HCT116 (cell line): Measurements from ENCODE around the gene APOM. TPM values are rescaled to one million over a fixed set of nuclear protein-coding genes. Genes with fewer than 3 reads are reported as not detected.
A peak's percentile ranks its signal among the peaks of the same experiment; 100 is the strongest.

Experiments used
- ATAC-seq: fragments of 200-7000 bp; cut with Tn5 transposase; 2 replicates; pipeline ENCODE4 v1.9.1; 2020; ENCODE audit warnings: mild to moderate bottlenecking, moderate library complexity
- BruUV-seq: library from RNA; stranded (reverse); fragments of 400-500 nt; replicated peaks from 2 replicates; lab custom pipeline; 2021; lab: Mats Ljungman, UMichigan
- CTCF ChIA-PET: fragments of 300-600 bp; sonication (Branson Sonifier 250); formaldehyde crosslinking; loops from one replicate; lab custom pipeline; 2021; ENCODE audit warnings: antibody characterized with exemption; lab: Charles Lee
- POLR2A ChIA-PET: fragments of 300-600, 350-600 bp; sonication (Branson Sonifier 250); formaldehyde crosslinking; loops from one replicate; lab custom pipeline; 2021; ENCODE audit warnings: antibody characterized with exemption; lab: Charles Lee
- RAD21 ChIA-PET, 2 experiments: fragments of 300-600 bp; sonication (Branson Sonifier 250); formaldehyde crosslinking; loops; one replicate each; lab custom pipeline; 2023; ENCODE audit warnings: low total read pairs in 2 of 2; ENCODE audit not compliant: uncharacterized antibody in 2 of 2, unreplicated experiment in 2 of 2, low non-redundant PET in 1 of 2; lab: Charles Lee
- DNase-seq: peaks from one replicate; pipeline ENCODE4 v3.0.0-alpha.2; 2010; ENCODE audit warnings: low read depth, low spot score
- H2AFZ ChIP-seq: fragments of 200-600 bp; shearing (Covaris generic), sonication (generic); 2 replicates; pipeline ENCODE4 v1.6.1; 2017; ENCODE audit warnings: low read depth, mixed run types, mixed read lengths, antibody characterized with exemption, low read length; ENCODE audit not compliant: poor library complexity, severe bottlenecking
- H3K27ac ChIP-seq: 2 replicates; pipeline ENCODE4 v1.5.1; 2012; ENCODE audit warnings: low read depth, low read length
- H3K27me3 ChIP-seq: fragments of 200-600 bp; sonication (generic); 2 replicates; pipeline ENCODE4 v1.6.1; 2016; ENCODE audit warnings: mixed run types, low read length, mixed read lengths; ENCODE audit not compliant: insufficient read depth
- H3K36me3 ChIP-seq, 2 experiments: fragments of 200-500 bp in 1 of 2; fragments of 200-600 bp in 1 of 2; sonication (Bioruptor generic) in 1 of 2; sonication (generic) in 1 of 2; 2 replicates each; pipeline versions ENCODE4 v1.5.1 to v1.6.1; 2014 to 2016; ENCODE audit warnings: low read length in 2 of 2, inconsistent platforms in 1 of 2, mixed read lengths in 1 of 2, mixed run types in 1 of 2; ENCODE audit not compliant: insufficient read depth in 2 of 2, control insufficient read depth in 1 of 2
- H3K4me1 ChIP-seq, 2 experiments: fragments of 200-600 bp in 1 of 2; sonication (generic) in 1 of 2; 2 replicates each; pipeline versions ENCODE4 v1.5.1 to v1.6.1; 2012 to 2017; ENCODE audit warnings: low read length in 2 of 2, inconsistent platforms in 1 of 2, mild to moderate bottlenecking in 1 of 2, mixed read lengths in 1 of 2, mixed run types in 1 of 2, moderate library complexity in 1 of 2; ENCODE audit not compliant: insufficient read depth in 2 of 2, control insufficient read depth in 1 of 2
- H3K4me2 ChIP-seq: fragments of 200-600 bp; sonication (generic); 2 replicates; pipeline ENCODE4 v1.6.1; 2017; ENCODE audit warnings: mixed run types, low read length, mixed read lengths
- H3K4me3 ChIP-seq, 2 experiments: fragments of 200-600 bp in 1 of 2; sonication (generic) in 1 of 2; replicated peaks in 1 of 2; 2 replicates each; pipeline ENCODE4 v1.5.1; 2011 to 2016; ENCODE audit warnings: low read length in 2 of 2, control low read depth in 1 of 2, low read depth in 1 of 2, mild to moderate bottlenecking in 1 of 2, mixed read lengths in 1 of 2, mixed run types in 1 of 2
- H3K79me2 ChIP-seq: fragments of 200-600 bp; sonication (generic); 2 replicates; pipeline ENCODE4 v1.6.1; 2017; ENCODE audit warnings: mild to moderate bottlenecking, mixed run types, low read length, moderate library complexity, mixed read lengths; ENCODE audit not compliant: insufficient read depth
- H3K9ac ChIP-seq: fragments of 200-600 bp; sonication (generic); 2 replicates; pipeline ENCODE4 v1.6.1; 2016; ENCODE audit warnings: low read length, mixed read lengths
- H3K9me2 ChIP-seq: fragments of 200-600 bp; sonication (generic), shearing (Covaris generic); 2 replicates; pipeline ENCODE4 v1.6.1; 2017; ENCODE audit warnings: mixed run types, mild to moderate bottlenecking, moderate library complexity; ENCODE audit not compliant: insufficient read depth
- H3K9me3 ChIP-seq, 2 experiments: fragments of 200-500 bp in 1 of 2; fragments of 200-600 bp in 1 of 2; sonication (Bioruptor generic) in 1 of 2; sonication (generic) in 1 of 2; 2 replicates each; pipeline ENCODE4 v1.6.1; 2014 to 2017; ENCODE audit warnings: low read length in 2 of 2, mixed read lengths in 2 of 2, inconsistent platforms in 1 of 2, low read depth in 1 of 2, mild to moderate bottlenecking in 1 of 2, mixed run types in 1 of 2, moderate library complexity in 1 of 2; ENCODE audit not compliant: control insufficient read depth in 1 of 2, insufficient read depth in 1 of 2
- H4K20me1 ChIP-seq: fragments of 200-600 bp; sonication (generic), shearing (Covaris generic); 2 replicates; pipeline ENCODE4 v1.6.1; 2017; ENCODE audit warnings: mixed run types, mild to moderate bottlenecking, moderate library complexity; ENCODE audit not compliant: insufficient read depth
- ATF3 ChIP-seq: IDR thresholded peaks from 2 replicates; pipeline ENCODE4 v1.6.1; 2012
- CEBPB ChIP-seq: IDR thresholded peaks from 2 replicates; pipeline ENCODE4 v1.6.1; 2012; ENCODE audit warnings: low read depth
- EGR1 ChIP-seq: IDR thresholded peaks from 2 replicates; pipeline ENCODE4 v1.6.1; 2012; ENCODE audit warnings: low read depth
- ELF1 ChIP-seq: IDR thresholded peaks from 2 replicates; pipeline ENCODE4 v1.6.1; 2012; ENCODE audit warnings: low read depth, borderline replicate concordance
- EZH2phosphoT487 ChIP-seq: fragments of 200-600 bp; IDR thresholded peaks from 2 replicates; pipeline ENCODE4 v1.6.1; 2018; ENCODE audit warnings: antibody characterized with exemption, borderline replicate concordance
- JUND ChIP-seq: IDR thresholded peaks from 2 replicates; pipeline ENCODE4 v1.6.1; 2012
- RAD21 ChIP-seq: IDR thresholded peaks from 2 replicates; pipeline ENCODE4 v1.6.1; 2012; ENCODE audit warnings: low read depth, mild to moderate bottlenecking
- REST ChIP-seq: IDR thresholded peaks from 2 replicates; pipeline ENCODE4 v1.6.1; 2012; ENCODE audit warnings: low read depth
- SRF ChIP-seq: IDR thresholded peaks from 2 replicates; pipeline ENCODE4 v1.6.1; 2012; ENCODE audit warnings: low read depth
- TCF7L2 ChIP-seq: IDR thresholded peaks from 2 replicates; pipeline ENCODE4 v1.7.0; 2011; ENCODE audit warnings: borderline replicate concordance, inconsistent platforms; ENCODE audit not compliant: insufficient read depth, insufficient read length; ENCODE audit errors: extremely low read depth
- YY1 ChIP-seq: IDR thresholded peaks from 2 replicates; pipeline ENCODE4 v1.6.1; 2011; ENCODE audit warnings: low read length, low read depth, moderate library complexity, mild to moderate bottlenecking; ENCODE audit not compliant: insufficient replicate concordance; ENCODE audit errors: extremely low read depth
- ZBTB33 ChIP-seq: IDR thresholded peaks from 2 replicates; pipeline ENCODE4 v1.6.1; 2011; ENCODE audit warnings: mild to moderate bottlenecking, low read length, moderate library complexity; ENCODE audit not compliant: insufficient replicate concordance; ENCODE audit errors: extremely low read depth
- ZNF274 ChIP-seq: fragments of 200-500 bp; sonication (Bioruptor generic); IDR thresholded peaks from 2 replicates; pipeline ENCODE4 v1.6.1; 2014; ENCODE audit warnings: mild to moderate bottlenecking, low read depth, low read length, inconsistent platforms
- intact Hi-C: fragments of 100-400 bp; cut with micrococcal nuclease; formaldehyde crosslinking; loops from 2 replicates; pipeline ENCODE4 v1.10.0; 2022
- total RNA-seq: library from RNA; stranded (reverse); gene quantifications from one replicate; pipeline ENCODE4 v1.2.1, GENCODE V29; 2021; ENCODE audit not compliant: unreplicated experiment

The APOM gene
- total RNA-seq, 1 experiment from 2014 or later: 2.2 TPM

GRCh38 chr6:31665501-31666336 is 10.0 kb downstream of the APOM start, which contains the start of gene CSNK2B (continued):
- TF ChIP-seq CEBPB: no peak
- TF ChIP-seq JUND: no peak
- no peak for TF ChIP-seq ATF3
- peak; percentile 65 for TF ChIP-seq TCF7L2

GRCh38 chr6:31666337-31666965 is 10.8 kb downstream of the APOM start:
- H3K36me3 ChIP-seq: peaks cover 35 to 58% of the 10 kb centered on the region in 2 experiments
- TSS peak; percentile 42 for BruUV-seq
- H3K9me3 ChIP-seq: no peaks in the 10 kb centered on the region

More at GRCh38 chr6:31666337-31666965, 10.8 kb downstream of the APOM start:
- intact Hi-C loops: loop anchor here (5.0 kb wide), 2 partner anchors 71 to 231 kb away; partner anchors contain the start of genes CLIC1 and EHMT2
- ChIA-PET CTCF (no interaction called here), RAD21 (no interaction called here), POLR2A (no interaction called here)
- H3K9me2 ChIP-seq: no peaks in the 10 kb centered on the region
- peaks cover 9 to 26% of the 10 kb centered on the region in 2 experiments; a peak in 3 of 4 replicates for H3K4me1 ChIP-seq
- H3K4me2 ChIP-seq: peak overlapping the region; percentile 83
- H4K20me1 ChIP-seq: no peaks in the 10 kb centered on the region
- DNase-seq (no peak), ATAC-seq (no peak)
- H2AFZ ChIP-seq: no peak overlapping the region
- peak overlapping the region; percentile 97 to 99 for H3K4me3 ChIP-seq
- H3K79me2 ChIP-seq: peaks cover 58% of the 10 kb centered on the region
- peak overlapping the region; percentile 90 for H3K9ac ChIP-seq
- no peaks in the 10 kb centered on the region for H3K27me3 ChIP-seq
- TF ChIP-seq RAD21: no peak
- no peak for TF ChIP-seq TCF7L2
- TF ChIP-seq EZH2phosphoT487: no peak
- TF ChIP-seq YY1: no peak
- TF ChIP-seq SRF: no peak
- TF ChIP-seq ZBTB33: no peak
- no peak for TF ChIP-seq ATF3
- TF ChIP-seq ZNF274: no peak
- TF ChIP-seq REST: no peak
- TF ChIP-seq EGR1: no peak
- no peak for TF ChIP-seq ELF1
- TF ChIP-seq, all 23 proteins: peak for 0
- H3K27ac ChIP-seq: peak overlapping the region; percentile 90
